ENCODE data around the gene IL11.

IL11 gene

DNA sequence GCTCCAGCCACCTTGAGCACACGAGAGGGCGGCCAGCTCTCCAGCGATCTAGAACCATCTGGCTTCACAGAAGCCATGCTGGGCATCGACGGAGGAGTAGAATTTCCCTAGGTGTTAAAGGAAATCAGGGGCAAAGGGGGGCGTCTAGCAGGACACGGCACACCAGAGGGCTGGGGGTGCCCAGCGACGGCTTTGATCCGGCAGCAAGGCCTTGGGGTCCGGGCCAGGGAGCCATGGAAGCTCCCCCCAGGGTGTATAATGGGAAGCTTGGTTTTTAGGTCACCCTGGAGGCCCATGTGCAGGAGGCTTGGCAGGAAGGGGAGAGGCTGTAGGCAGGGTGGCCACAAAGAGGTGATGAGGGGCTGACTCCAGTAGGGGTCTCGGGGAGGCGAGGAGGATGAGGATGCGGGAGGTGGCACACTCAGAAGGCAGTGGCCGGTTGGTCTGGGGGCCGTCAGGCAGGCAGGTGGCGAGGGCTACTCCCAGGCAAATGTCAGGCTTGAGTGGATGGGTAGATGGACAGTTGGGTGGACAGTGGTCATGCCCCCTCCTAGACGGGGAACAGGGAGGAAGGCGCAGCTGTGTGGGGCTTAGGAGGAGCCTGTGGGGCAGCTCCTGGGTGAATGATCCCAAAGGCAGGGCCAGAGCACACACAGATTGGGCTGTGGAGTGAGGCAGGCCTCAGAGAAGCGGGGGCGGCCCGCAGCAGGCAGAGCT, 25.0 kb downstream of the IL11 start:
- no peak overlapping the region for H3K4me3 ChIP-seq (ENCODE audit: control insufficient read depth, low read depth, low read length)
- TF ChIP-seq, protein P1, sequence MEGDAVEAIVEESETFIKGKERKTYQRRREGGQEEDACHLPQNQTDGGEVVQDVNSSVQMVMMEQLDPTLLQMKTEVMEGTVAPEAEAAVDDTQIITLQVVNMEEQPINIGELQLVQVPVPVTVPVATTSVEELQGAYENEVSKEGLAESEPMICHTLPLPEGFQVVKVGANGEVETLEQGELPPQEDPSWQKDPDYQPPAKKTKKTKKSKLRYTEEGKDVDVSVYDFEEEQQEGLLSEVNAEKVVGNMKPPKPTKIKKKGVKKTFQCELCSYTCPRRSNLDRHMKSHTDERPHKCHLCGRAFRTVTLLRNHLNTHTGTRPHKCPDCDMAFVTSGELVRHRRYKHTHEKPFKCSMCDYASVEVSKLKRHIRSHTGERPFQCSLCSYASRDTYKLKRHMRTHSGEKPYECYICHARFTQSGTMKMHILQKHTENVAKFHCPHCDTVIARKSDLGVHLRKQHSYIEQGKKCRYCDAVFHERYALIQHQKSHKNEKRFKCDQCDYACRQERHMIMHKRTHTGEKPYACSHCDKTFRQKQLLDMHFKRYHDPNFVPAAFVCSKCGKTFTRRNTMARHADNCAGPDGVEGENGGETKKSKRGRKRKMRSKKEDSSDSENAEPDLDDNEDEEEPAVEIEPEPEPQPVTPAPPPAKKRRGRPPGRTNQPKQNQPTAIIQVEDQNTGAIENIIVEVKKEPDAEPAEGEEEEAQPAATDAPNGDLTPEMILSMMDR (IDR thresholded peaks at IDR 0.05; ENCODE audit: control insufficient read depth, insufficient read depth, low read depth, low read length, missing control alignments), result no peak
- DNase-seq (ENCODE audit: low read depth), result no peak

DNA sequence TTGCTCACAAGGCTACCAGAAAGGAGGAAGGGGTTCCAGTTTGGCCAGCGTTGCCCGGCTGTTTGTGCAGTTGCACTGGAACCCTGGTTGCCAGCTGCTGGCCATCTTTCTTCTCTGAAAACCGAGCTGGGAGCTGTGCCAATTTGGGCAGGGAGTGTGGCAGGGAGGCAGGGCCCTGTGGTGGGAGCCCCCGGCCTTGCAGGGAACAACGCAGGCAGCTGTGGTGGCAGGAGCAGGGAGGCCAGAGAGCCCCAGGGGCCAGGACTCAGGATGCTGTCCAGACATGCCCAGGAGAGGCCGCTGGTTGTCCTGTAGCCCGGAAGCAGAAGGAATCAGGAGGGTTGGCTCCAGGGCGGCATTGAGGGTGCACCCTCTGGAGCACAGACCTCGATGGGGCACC, 25.8 kb downstream of the IL11 start:
- TF ChIP-seq, protein P1 (IDR thresholded peaks at IDR 0.05; ENCODE audit: control insufficient read depth, insufficient read depth, low read depth, low read length, missing control alignments), result no peak
- no peak for DNase-seq (ENCODE audit: low read depth)
- H3K4me3 ChIP-seq (ENCODE audit: control insufficient read depth, low read depth, low read length), result no peak overlapping the region

DNA sequence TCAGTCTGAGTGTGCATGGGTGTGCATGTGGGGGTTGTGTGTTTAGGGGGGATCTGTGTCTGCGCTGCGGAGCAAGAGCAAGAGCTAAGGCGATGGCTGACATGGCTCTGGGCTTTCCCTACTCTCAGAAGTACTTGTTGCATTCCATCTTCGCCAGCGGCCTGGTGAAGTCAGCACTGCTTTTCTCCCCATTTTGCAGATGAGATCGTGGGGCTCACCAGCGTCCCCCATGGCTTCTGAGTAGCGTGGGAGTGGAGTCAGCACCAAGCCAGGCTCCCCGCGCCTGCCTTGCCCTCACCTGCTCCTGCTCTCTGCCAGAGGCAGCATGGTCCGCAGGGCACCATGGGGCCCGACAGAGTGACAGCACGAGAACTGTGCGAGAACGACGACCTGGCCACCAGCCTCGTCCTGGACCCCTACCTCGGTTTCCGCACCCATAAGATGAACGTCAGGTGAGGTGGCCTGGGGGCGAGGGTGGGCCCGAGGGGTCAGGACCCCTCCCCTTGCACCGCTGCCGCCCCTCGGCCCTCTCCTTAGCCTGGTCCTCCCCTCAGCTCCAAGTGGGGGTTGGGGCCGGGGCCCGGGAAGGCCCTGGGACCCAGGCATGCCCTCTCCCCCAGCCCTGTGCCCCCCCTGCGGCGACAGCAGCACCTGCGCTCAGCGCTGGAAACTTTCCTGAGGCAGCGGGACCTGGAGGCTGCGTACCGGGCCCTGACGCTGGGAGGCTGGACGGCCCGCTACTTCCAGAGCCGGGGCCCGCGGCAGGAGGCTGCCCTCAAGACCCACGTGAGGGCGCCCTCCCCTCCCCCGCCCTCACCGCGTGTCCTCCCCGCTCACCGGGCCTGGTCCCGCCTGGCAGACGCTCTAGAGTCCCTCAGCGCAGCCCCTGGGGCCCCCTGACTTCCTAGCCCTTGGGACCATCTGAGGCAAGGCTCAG, 28.4 kb downstream of the IL11 start:
- DNase-seq (ENCODE audit: low read depth), result no peak
- TF ChIP-seq, protein P1 (IDR thresholded peaks at IDR 0.05; ENCODE audit: control insufficient read depth, insufficient read depth, low read depth, low read length, missing control alignments), result no peak
- peak overlapping the region; percentile 77 for H3K4me3 ChIP-seq (ENCODE audit: control insufficient read depth, low read depth, low read length)

DNA sequence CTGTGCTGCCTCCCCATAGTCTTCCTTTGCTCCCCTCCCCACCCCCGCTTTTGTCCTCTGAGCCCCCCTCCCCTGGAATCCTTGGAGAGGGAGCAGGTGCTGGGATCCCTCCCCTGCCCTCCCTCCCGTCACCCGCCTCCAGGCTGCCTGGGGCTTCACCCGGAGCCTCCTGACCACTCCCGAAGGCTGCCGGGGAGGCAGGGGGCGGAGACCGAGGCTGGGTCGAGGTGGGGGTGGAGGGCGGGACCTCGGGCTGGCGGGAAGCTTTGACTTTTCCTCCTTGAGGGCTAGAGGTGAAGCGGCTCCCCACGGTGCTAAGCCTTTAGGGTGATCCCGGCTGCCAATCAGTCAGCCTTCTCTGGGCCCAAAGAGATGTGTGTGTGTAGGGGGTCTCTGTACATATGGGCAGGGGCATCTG, 29.1 kb downstream of the IL11 start:
- DNase-seq (ENCODE audit: low read depth), result no peak
- TF ChIP-seq, protein P1 (IDR thresholded peaks at IDR 0.05; ENCODE audit: control insufficient read depth, insufficient read depth, low read depth, low read length, missing control alignments), result no peak
- peak overlapping the region; percentile 77 for H3K4me3 ChIP-seq (ENCODE audit: control insufficient read depth, low read depth, low read length)

DNA sequence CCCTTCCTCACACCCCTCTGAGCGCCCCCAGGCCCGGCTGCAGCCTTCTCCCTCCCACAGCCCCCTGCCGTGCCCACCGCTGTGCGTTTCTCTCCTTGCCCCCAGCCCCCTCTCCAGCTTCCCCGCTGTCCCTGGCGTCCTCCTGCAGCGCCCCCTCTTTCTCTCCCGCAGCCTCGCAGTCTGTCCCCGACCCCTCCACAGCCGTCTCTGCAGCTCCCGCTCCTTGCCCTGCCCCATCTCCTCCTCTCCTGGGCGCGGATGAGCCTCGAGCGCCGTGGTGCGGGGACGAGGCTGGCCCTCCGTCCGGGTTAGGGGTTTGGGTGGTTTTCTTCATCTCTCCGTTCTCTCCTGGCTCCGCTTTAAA, 29.5 kb downstream of the IL11 start:
- DNase-seq (ENCODE audit: low read depth), result no peak
- TF ChIP-seq, protein P1 (IDR thresholded peaks at IDR 0.05; ENCODE audit: control insufficient read depth, insufficient read depth, low read depth, low read length, missing control alignments), result peak; percentile 36
- peak overlapping the region; percentile 77 for H3K4me3 ChIP-seq (ENCODE audit: control insufficient read depth, low read depth, low read length)

DNA sequence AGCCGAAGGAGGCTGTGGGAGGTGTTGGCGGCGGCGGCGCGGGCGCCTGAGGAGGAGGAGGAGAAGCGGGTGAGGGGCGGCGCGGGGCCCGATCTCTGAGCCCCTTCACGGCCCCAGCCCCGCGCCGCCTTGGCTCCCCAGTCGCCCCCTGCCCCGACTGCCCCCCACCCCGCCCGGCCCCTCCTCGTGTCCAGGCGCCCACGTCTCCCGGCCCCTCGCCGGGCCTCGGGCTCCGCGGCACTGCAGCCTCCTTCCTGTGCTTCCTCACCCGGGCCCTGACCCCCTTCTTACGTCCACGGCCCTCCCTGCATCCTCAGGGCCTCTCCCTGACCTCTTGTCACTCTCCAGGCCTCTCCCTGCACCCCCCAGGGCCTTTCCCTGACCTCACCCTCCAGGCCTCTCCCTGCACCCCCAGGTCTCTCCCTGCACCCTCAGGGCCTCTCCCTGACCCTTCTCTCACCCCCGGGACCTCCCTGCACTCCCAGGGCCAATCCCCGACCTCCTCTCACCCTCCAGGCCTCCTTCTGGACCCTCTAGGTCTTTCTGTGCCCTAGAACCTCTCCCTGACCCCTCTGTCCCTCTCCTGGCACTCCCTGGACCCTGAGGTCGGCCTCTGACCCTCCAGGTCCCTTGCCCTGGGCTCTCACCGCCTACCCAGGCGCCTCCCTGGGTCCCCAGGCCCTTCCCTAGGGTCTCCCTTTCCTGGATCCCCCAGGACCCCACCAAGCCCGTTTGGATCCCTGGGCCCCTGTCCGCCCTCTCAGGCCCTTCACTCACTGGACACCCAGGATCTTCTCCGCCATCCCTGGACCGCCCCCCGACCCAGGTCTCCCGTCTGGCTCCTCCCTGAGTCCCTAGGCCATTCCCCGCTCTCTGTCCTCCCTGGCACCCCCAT, 30.1 kb downstream of the IL11 start:
- TF ChIP-seq, protein P1 (IDR thresholded peaks at IDR 0.05; ENCODE audit: control insufficient read depth, insufficient read depth, low read depth, low read length, missing control alignments), result no peak
- DNase-seq (ENCODE audit: low read depth), result no peak
- H3K4me3 ChIP-seq (ENCODE audit: control insufficient read depth, low read depth, low read length), result peak overlapping the region; percentile 77

Data from AG09309 (cell line).